ENCODE results near the gene ZNF593. TPM values are rescaled to one million over a fixed set of nuclear protein-coding genes. Genes with fewer than 3 reads are reported as not detected.

Gene ZNF593
- polyA plus RNA-seq, 1 donor (not counting 4 experiments of a cell fraction or from before 2014, with no cell fraction given) = 26.0 TPM

DNA sequence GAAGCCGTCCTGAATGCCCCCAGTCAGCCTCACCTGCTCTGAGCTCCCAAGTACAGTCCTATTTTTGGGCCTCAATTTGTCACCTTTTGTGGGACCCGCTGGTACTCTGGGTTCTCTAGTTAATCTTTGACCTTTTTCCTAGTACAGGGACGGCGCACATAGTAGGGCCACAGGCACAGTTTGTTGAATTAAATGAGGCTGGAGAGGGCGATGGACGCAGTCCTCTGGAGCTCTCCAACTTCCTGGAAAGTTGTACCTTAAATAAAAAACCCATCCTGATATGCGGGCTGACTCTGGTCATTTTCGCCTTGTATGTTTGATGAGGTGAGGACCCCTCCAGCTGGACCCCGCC, 6.0 kb upstream of the ZNF593 start:
- Histone ChIP-seq H3K9me1 (ENCODE audit: control insufficient read depth, extremely low read depth, insufficient read depth, low read length) (no peaks in the 10 kb centered on the region), H3K79me2 (ENCODE audit: control insufficient read depth, insufficient read depth, low read length) (no peaks in the 10 kb centered on the region), H3K36me3 (ENCODE audit: control insufficient read depth in 2 of 2, extremely low read depth in 1 of 2, insufficient read depth in 2 of 2, low read length in 2 of 2) (no peaks in the 10 kb centered on the region), H4K20me1 (ENCODE audit: control insufficient read depth, extremely low read depth, insufficient read depth, low read length) (no peaks in the 10 kb centered on the region), H3K4me1 (ENCODE audit: control insufficient read depth, extremely low read depth, insufficient read depth, low read length) (peaks cover 11% of the 10 kb centered on the region), H3K4me2 (ENCODE audit: control insufficient read depth, extremely low read depth, insufficient read depth, low read depth, low read length) (peak overlapping the region; percentile 70), H3K27me3 (ENCODE audit: control insufficient read depth, extremely low read depth, insufficient read depth, low read length) (peaks cover 13% of the 10 kb centered on the region), H3K9me3 (ENCODE audit: control insufficient read depth, low read depth, low read length) (no peaks in the 10 kb centered on the region), H3K4me3 (ENCODE audit: control insufficient read depth in 2 of 3, extremely low read depth in 1 of 3, insufficient read depth in 2 of 3, low read depth in 1 of 3, low read length in 3 of 3) (peak overlapping the region in 2 of 3 experiments; percentile 48 to 52), H2AFZ (ENCODE audit: control insufficient read depth, low read length) (no peak overlapping the region), H3K9ac (ENCODE audit: control insufficient read depth, extremely low read depth, insufficient read depth, low read length) (peak overlapping the region; percentile 37), H3K27ac (ENCODE audit: control insufficient read depth, insufficient read depth, low read length) (no peak overlapping the region)
- FAIRE-seq (no peak), DNase-seq (ENCODE audit: low read depth, low spot score) (no peak)
- TF ChIP-seq, protein P1, sequence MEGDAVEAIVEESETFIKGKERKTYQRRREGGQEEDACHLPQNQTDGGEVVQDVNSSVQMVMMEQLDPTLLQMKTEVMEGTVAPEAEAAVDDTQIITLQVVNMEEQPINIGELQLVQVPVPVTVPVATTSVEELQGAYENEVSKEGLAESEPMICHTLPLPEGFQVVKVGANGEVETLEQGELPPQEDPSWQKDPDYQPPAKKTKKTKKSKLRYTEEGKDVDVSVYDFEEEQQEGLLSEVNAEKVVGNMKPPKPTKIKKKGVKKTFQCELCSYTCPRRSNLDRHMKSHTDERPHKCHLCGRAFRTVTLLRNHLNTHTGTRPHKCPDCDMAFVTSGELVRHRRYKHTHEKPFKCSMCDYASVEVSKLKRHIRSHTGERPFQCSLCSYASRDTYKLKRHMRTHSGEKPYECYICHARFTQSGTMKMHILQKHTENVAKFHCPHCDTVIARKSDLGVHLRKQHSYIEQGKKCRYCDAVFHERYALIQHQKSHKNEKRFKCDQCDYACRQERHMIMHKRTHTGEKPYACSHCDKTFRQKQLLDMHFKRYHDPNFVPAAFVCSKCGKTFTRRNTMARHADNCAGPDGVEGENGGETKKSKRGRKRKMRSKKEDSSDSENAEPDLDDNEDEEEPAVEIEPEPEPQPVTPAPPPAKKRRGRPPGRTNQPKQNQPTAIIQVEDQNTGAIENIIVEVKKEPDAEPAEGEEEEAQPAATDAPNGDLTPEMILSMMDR (optimal IDR thresholded peaks at IDR 0.05 in 1 of 3, IDR thresholded peaks at IDR 0.05 in 1 of 3, conservative IDR thresholded peaks at IDR 0.05 in 1 of 3; ENCODE audit: extremely low read depth in 1 of 3, insufficient read depth in 2 of 3, low read length in 3 of 3) = no peak
- TF ChIP-seq EZH2 (IDR thresholded peaks at IDR 0.05; ENCODE audit: low read length) = no peak
- dilution Hi-C loops (cut with MboI; ENCODE audit: extremely low pct_ligation_motif_present, low sequenced_read_pairs) = no loop called here

- H2AFZ ChIP-seq (ENCODE audit: control insufficient read depth, low read length) = peak overlapping the region; percentile 53
- dilution Hi-C loops (cut with MboI; ENCODE audit: extremely low pct_ligation_motif_present, low sequenced_read_pairs) = no loop called here
Observed at GRCh38 chr1:26164036-26164860, 5.5 kb upstream of the ZNF593 start.

More at GRCh38 chr1:26164036-26164860, 5.5 kb upstream of the ZNF593 start:
- Histone ChIP-seq H3K9ac (ENCODE audit: control insufficient read depth, extremely low read depth, insufficient read depth, low read length) (peak overlapping the region; percentile 37), H3K27ac (ENCODE audit: control insufficient read depth, insufficient read depth, low read length) (no peak overlapping the region), H3K36me3 (ENCODE audit: control insufficient read depth in 2 of 2, extremely low read depth in 1 of 2, insufficient read depth in 2 of 2, low read length in 2 of 2) (no peaks in the 10 kb centered on the region), H4K20me1 (ENCODE audit: control insufficient read depth, extremely low read depth, insufficient read depth, low read length) (no peaks in the 10 kb centered on the region), H3K4me1 (ENCODE audit: control insufficient read depth, extremely low read depth, insufficient read depth, low read length) (peaks cover 7% of the 10 kb centered on the region), H3K9me3 (ENCODE audit: control insufficient read depth, low read depth, low read length) (no peaks in the 10 kb centered on the region), H3K79me2 (ENCODE audit: control insufficient read depth, insufficient read depth, low read length) (no peaks in the 10 kb centered on the region), H3K4me3 (ENCODE audit: control insufficient read depth in 2 of 3, extremely low read depth in 1 of 3, insufficient read depth in 2 of 3, low read depth in 1 of 3, low read length in 3 of 3) (peak overlapping the region; percentile 35 to 52 (median 48)), H3K9me1 (ENCODE audit: control insufficient read depth, extremely low read depth, insufficient read depth, low read length) (no peaks in the 10 kb centered on the region), H3K27me3 (ENCODE audit: control insufficient read depth, extremely low read depth, insufficient read depth, low read length) (peaks cover 13% of the 10 kb centered on the region), H3K4me2 (ENCODE audit: control insufficient read depth, extremely low read depth, insufficient read depth, low read depth, low read length) (peak overlapping the region; percentile 70)
- TF ChIP-seq, protein P1 (optimal IDR thresholded peaks at IDR 0.05 in 1 of 3, IDR thresholded peaks at IDR 0.05 in 1 of 3, conservative IDR thresholded peaks at IDR 0.05 in 1 of 3; ENCODE audit: extremely low read depth in 1 of 3, insufficient read depth in 2 of 3, low read length in 3 of 3) = peak in 2 of 3 experiments; percentile 44 to 79
- no peak for TF ChIP-seq EZH2 (IDR thresholded peaks at IDR 0.05; ENCODE audit: low read length)
- no peak for DNase-seq (ENCODE audit: low read depth, low spot score)
- FAIRE-seq = no peak

All from keratinocyte (primary cell).